Measurements from ENCODE around the gene HBA1. TPM values are rescaled to one million over a fixed set of nuclear protein-coding genes. Genes with fewer than 3 reads are reported as not detected.

HBA1 gene
- total and polyA plus RNA-seq, 9 of the 15 experiments (the other 6 are each of a cell fraction or from before 2014, with no cell fraction given), result 128 to 2,388 (median 380) TPM

DNA sequence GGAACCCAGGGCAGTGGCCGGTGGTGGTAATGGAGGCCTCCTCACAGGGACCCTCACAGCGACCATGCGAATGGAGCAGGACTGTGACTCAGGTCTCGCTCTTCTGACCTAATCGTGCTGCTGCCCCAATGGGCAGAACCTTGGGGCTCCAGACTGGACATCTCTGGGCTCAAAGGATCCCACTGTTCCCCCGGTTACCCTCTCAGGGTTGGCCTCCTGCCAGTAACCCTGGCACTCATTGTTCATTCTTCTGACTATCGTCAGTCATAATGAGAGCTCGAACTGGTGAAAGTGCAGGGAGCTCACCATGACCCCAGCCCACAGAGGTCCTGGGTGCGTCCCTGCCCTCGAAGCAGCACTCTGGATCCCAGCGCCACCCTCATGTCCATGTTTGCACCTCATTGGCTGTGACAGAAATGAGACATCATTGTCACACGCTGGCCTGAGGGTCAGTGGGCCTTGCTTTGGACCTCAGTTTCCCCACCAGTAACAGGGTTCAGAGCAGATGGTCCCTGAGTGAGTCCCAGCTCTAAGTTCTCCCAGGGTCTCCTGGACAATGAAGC lies 34.0 kb upstream of the HBA1 start (continued):
- TF ChIP-seq, protein P1, sequence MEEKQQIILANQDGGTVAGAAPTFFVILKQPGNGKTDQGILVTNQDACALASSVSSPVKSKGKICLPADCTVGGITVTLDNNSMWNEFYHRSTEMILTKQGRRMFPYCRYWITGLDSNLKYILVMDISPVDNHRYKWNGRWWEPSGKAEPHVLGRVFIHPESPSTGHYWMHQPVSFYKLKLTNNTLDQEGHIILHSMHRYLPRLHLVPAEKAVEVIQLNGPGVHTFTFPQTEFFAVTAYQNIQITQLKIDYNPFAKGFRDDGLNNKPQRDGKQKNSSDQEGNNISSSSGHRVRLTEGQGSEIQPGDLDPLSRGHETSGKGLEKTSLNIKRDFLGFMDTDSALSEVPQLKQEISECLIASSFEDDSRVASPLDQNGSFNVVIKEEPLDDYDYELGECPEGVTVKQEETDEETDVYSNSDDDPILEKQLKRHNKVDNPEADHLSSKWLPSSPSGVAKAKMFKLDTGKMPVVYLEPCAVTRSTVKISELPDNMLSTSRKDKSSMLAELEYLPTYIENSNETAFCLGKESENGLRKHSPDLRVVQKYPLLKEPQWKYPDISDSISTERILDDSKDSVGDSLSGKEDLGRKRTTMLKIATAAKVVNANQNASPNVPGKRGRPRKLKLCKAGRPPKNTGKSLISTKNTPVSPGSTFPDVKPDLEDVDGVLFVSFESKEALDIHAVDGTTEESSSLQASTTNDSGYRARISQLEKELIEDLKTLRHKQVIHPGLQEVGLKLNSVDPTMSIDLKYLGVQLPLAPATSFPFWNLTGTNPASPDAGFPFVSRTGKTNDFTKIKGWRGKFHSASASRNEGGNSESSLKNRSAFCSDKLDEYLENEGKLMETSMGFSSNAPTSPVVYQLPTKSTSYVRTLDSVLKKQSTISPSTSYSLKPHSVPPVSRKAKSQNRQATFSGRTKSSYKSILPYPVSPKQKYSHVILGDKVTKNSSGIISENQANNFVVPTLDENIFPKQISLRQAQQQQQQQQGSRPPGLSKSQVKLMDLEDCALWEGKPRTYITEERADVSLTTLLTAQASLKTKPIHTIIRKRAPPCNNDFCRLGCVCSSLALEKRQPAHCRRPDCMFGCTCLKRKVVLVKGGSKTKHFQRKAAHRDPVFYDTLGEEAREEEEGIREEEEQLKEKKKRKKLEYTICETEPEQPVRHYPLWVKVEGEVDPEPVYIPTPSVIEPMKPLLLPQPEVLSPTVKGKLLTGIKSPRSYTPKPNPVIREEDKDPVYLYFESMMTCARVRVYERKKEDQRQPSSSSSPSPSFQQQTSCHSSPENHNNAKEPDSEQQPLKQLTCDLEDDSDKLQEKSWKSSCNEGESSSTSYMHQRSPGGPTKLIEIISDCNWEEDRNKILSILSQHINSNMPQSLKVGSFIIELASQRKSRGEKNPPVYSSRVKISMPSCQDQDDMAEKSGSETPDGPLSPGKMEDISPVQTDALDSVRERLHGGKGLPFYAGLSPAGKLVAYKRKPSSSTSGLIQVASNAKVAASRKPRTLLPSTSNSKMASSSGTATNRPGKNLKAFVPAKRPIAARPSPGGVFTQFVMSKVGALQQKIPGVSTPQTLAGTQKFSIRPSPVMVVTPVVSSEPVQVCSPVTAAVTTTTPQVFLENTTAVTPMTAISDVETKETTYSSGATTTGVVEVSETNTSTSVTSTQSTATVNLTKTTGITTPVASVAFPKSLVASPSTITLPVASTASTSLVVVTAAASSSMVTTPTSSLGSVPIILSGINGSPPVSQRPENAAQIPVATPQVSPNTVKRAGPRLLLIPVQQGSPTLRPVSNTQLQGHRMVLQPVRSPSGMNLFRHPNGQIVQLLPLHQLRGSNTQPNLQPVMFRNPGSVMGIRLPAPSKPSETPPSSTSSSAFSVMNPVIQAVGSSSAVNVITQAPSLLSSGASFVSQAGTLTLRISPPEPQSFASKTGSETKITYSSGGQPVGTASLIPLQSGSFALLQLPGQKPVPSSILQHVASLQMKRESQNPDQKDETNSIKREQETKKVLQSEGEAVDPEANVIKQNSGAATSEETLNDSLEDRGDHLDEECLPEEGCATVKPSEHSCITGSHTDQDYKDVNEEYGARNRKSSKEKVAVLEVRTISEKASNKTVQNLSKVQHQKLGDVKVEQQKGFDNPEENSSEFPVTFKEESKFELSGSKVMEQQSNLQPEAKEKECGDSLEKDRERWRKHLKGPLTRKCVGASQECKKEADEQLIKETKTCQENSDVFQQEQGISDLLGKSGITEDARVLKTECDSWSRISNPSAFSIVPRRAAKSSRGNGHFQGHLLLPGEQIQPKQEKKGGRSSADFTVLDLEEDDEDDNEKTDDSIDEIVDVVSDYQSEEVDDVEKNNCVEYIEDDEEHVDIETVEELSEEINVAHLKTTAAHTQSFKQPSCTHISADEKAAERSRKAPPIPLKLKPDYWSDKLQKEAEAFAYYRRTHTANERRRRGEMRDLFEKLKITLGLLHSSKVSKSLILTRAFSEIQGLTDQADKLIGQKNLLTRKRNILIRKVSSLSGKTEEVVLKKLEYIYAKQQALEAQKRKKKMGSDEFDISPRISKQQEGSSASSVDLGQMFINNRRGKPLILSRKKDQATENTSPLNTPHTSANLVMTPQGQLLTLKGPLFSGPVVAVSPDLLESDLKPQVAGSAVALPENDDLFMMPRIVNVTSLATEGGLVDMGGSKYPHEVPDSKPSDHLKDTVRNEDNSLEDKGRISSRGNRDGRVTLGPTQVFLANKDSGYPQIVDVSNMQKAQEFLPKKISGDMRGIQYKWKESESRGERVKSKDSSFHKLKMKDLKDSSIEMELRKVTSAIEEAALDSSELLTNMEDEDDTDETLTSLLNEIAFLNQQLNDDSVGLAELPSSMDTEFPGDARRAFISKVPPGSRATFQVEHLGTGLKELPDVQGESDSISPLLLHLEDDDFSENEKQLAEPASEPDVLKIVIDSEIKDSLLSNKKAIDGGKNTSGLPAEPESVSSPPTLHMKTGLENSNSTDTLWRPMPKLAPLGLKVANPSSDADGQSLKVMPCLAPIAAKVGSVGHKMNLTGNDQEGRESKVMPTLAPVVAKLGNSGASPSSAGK (IDR thresholded peaks at IDR 0.05), result peak; percentile 39; the same call in 1 of the 2 replicates
- TF ChIP-seq POLR3A (IDR thresholded peaks at IDR 0.05; ENCODE audit: borderline replicate concordance, extremely low read depth, insufficient read depth, insufficient read length) (no peak), NFIC (IDR thresholded peaks at IDR 0.05) (peak; percentile 91), RAD51 (IDR thresholded peaks at IDR 0.05; ENCODE audit: borderline replicate concordance, low read depth) (no peak), NR4A1 (CRISPR knock-in tag; IDR thresholded peaks at IDR 0.05) (no peak), NR4A1 (tag; IDR thresholded peaks at IDR 0.05) (no peak)
- TF ChIP-seq, protein P2, sequence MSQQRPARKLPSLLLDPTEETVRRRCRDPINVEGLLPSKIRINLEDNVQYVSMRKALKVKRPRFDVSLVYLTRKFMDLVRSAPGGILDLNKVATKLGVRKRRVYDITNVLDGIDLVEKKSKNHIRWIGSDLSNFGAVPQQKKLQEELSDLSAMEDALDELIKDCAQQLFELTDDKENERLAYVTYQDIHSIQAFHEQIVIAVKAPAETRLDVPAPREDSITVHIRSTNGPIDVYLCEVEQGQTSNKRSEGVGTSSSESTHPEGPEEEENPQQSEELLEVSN (IDR thresholded peaks at IDR 0.05; ENCODE audit: borderline replicate concordance in 1 of 2, extremely low read depth in 1 of 2, insufficient read depth in 1 of 2, insufficient read length in 1 of 2, low read depth in 1 of 2, low read length in 1 of 2, poor library complexity in 1 of 2, severe bottlenecking in 1 of 2), result peak in 1 of 2 experiments; percentile 47
- TF ChIP-seq, protein P3, sequence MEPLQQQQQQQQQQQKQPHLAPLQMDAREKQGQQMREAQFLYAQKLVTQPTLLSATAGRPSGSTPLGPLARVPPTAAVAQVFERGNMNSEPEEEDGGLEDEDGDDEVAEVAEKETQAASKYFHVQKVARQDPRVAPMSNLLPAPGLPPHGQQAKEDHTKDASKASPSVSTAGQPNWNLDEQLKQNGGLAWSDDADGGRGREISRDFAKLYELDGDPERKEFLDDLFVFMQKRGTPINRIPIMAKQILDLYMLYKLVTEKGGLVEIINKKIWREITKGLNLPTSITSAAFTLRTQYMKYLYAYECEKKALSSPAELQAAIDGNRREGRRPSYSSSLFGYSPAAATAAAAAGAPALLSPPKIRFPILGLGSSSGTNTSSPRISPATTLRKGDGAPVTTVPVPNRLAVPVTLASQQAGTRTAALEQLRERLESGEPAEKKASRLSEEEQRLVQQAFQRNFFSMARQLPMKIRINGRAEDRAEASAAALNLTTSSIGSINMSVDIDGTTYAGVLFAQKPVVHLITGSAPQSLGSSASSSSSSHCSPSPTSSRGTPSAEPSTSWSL (CRISPR knock-in tag; IDR thresholded peaks at IDR 0.05; ENCODE audit: borderline replicate concordance), result no peak
